ENCODE results near the gene MAPT. TPM values are rescaled to one million over a fixed set of nuclear protein-coding genes. Genes with fewer than 3 reads are reported as not detected.
"Not testable (repeated sequence)": the region's sequence is repeated elsewhere in the genome, so short reads cannot be mapped to it uniquely, and the experiment has no call there.

Gene MAPT
- total RNA-seq, 1 donor from 2014 or later: 0.07 TPM

DNA sequence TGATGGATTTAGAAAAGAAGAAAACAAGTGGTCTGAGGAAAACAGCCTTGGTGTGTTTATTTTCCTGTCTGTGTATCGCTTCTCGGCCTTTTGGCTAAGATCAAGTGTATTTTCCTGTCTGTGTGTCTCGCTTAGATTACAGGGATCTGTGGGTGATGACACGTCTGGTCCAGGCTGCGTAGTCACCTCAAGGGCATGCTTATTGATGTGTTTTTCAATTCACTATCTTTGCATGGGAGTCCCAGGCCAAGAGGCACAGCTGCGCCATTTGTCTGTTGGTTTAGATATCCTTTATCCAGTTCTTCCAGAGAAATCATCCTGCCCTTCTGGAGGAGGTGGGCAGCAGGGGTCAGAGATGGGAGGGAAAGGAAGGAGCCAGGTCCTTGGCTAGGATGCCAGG, 57.6 kb downstream of the MAPT start:
- no peak for DNase-seq (ENCODE audit: low read depth, low spot score)

DNA sequence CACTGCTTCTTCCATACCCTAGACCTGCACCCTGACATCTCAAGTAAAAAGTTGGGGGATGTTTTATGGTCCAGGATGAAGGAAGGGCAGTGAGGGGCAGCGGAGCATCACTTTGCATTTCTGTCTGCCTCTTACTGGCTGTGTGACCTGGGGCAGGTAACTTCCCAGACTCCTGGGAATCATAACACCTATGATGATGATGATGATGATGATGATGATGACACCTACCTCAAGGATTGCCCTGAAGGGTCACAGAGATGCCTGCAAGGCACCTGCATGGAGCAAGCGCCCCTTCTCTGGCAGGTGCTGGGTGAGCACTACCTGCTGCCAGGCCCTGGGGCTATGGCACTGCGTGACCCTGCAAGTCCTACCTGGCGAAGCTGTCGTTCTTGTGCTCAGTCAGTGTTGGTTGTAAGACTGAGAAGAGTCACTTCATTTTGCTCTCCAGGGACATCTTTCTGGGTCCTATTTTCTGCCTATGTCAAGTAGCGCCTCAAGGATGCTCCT, 58.5 kb downstream of the MAPT start:
- DNase-seq (ENCODE audit: low read depth, low spot score): no peak

DNA sequence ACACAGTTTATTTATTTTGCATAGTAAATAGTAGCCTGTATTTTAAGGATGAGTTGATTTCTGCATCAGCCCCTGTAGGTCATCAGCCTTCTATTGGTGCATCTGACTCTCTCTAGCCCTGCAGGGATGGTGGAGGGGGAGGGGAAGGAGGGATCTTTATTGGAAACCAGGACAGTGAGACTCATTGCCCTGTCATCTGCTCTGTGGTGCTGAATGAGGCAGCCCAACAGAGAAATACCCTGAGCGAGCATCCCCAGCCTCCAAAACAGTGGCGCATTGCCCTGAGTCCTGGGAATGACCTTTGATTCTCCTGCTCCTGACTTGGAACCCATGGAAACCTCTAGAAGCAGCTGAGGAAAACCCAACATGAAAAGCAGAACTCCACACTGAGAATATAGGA, 59.2 kb downstream of the MAPT start:
- DNase-seq (ENCODE audit: low read depth, low spot score): no peak

- no peak for DNase-seq (ENCODE audit: low read depth, low spot score)
Measured at GRCh38 chr17:45954914-45955313, 60.6 kb downstream of the MAPT start.

- DNase-seq (ENCODE audit: low read depth, low spot score): no peak
Measured at GRCh38 chr17:45955326-45955725, 61.0 kb downstream of the MAPT start.

- no peak for DNase-seq (ENCODE audit: low read depth, low spot score)
Measured at GRCh38 chr17:45956090-45956489, 61.7 kb downstream of the MAPT start.

- DNase-seq (ENCODE audit: low read depth, low spot score): not testable (repeated sequence)
Measured at GRCh38 chr17:45956746-45957145, 62.4 kb downstream of the MAPT start.

DNA sequence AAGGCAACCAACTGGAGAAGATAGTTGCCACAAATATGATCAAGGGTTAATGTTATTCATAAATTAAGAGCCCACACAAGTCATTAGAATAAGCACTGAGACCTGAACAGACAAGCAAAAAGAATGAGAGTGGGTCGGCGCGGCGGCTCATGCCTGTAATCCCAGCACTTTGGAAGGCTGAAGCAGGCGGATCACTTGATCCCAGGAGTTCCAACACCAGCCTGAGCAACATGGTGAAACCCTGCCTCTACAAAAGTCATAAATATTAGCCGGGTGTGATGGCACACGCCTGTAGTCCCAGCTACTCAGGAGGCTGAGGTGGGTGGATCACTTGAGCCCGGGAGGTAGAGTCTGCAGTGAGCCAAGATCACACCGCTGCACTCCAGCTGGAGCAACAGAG, 64.0 kb downstream of the MAPT start:
- DNase-seq (ENCODE audit: low read depth, low spot score): no peak

- no peak for DNase-seq (ENCODE audit: low read depth, low spot score)
Measured at GRCh38 chr17:45958994-45959665, 64.8 kb downstream of the MAPT start.

DNA sequence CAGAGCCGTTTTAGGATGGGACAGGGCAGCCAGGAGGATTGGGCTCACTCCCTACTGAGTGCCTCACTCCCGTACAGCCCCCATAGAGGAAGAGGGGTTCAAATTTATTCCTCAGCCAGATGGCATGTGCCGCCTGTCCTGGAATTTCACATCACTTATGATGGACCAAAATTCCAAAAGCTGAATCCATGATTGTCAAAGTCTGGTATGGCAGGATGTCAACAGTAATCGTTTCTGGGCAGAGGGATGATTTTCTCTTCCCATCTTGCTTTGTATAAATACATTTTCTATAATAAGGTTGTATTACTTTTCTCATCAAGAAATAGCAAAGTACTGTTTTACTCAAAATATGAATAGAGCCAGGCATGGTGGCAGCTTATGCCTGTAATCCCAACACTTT, 66.0 kb downstream of the MAPT start:
- no peak for DNase-seq (ENCODE audit: low read depth, low spot score)

GRCh38 chr17:45961206-45961605, 66.9 kb downstream of the MAPT start:
- DNase-seq (ENCODE audit: low read depth, low spot score): no peak

GRCh38 chr17:45962221-45962972, 68.0 kb downstream of the MAPT start:
- no peak for DNase-seq (ENCODE audit: low read depth, low spot score)

GRCh38 chr17:45963283-45963682, 68.9 kb downstream of the MAPT start:
- no peak for DNase-seq (ENCODE audit: low read depth, low spot score)

DNA sequence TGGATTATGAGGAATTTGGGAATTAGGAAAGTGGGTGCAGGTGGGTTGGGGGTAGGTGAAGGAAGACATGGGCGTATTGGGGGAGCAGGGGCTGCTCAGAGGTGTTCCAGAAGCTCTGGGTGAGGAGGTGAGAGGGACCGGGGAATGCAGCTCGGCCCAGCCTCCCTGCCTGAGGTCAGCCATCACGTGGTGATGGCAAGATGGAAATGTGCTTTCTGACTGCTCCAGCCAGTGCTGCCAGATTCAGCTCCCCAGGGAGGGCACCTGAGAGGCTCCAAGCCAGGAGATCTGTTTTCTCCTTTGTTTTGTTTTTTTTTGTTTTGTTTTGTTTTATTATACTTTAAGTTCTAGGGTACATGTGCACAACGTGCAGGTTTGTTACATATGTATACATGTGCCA, 69.5 kb downstream of the MAPT start:
- no peak for DNase-seq (ENCODE audit: low read depth, low spot score)

- no peak for DNase-seq (ENCODE audit: low read depth, low spot score)
Measured at GRCh38 chr17:45964634-45965033, 70.3 kb downstream of the MAPT start.

DNA sequence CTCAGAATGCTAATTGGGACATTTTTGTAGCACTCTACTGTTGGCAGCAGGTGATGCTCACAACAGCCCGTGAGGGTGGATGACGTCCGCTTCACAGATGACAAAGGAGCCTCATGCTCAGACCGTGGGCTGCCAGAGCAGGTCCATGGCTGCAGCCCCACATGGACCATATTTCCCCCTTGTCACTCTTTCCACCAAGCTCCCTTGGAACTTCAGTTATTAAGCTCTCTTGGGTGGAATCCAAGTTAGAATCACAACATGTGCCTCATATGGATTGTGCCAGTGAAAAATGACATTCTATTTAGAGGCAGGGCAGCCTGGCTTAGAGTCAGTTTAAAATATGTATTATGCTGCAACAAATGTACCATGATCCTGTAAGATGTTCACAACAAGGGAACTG, 71.5 kb downstream of the MAPT start:
- DNase-seq (ENCODE audit: low read depth, low spot score): no peak

DNA sequence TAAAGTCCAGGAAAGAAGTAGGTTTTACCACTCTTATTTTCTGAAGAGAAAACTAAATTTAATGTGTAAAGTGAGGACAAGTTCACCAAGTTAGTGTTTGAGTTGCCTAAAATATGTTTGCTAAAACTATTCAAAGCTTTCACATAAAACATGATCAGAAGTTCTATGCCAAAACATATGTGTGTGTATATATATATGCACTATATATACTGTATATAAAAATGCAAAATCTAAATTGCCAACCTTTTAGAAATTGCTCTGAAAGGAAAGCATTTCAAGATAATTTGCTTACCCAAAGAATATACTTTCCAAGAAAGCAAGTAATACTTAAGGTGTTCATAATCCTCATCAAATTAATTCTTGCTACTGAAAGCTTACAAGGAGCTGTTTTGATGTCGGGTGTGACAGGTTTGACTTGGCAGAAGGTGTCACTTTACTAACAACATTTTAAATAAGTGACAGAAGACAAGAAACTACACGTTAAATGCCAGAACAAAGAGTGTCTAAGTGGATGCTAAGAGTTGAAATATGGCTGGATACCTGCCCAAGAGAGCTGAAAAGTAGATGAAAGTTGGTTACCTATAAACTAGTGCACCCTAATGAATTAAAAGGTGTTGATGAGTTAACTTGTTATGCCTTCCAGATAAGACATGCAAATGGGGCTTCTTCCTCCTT, 72.4 kb downstream of the MAPT start:
- no peak for DNase-seq (ENCODE audit: low read depth, low spot score)

- DNase-seq (ENCODE audit: low read depth, low spot score): no peak
Measured at GRCh38 chr17:45967378-45967777, 73.0 kb downstream of the MAPT start.

GRCh38 chr17:45968732-45969131, 74.4 kb downstream of the MAPT start:
- DNase-seq (ENCODE audit: low read depth, low spot score): no peak

DNA sequence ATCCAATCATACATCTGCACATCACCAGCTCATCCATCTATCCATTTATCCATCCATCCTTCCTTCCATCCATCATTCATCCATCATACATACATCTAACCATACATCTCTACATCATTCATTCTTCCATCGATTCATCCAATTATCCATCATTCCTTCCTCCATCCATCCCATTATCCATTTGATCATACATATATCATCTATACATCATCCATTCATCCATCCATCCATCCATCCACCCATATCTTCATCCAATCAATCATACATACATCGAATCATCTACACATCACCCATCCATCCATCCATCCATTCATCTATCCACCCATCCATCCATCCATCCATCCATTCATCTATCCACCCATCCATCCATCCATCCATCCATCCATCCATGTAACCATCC, 75.4 kb downstream of the MAPT start:
- DNase-seq (ENCODE audit: low read depth, low spot score): no peak

DNA sequence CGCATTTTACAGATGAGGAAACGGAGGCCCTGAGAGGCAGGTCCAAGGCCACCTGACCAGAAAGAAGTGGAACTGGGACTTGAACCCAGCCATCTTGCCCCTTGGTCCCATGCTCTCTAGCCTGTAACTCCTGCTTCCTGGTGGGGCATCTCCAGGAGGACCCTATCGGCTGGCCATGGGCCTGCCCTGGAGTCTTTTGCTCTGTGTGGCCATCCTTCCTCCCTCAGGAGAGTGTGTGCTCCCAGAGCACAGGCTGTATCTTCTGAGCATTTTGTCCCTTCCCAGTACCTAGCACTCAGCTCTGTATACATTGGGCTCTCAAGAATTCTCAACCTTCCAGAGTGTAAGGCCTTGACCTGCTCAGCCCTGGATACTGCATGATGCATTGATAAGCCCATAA, 76.3 kb downstream of the MAPT start:
- DNase-seq (ENCODE audit: low read depth, low spot score): no peak

- no peak for DNase-seq (ENCODE audit: low read depth, low spot score)
Measured at GRCh38 chr17:45971698-45972141, 77.4 kb downstream of the MAPT start.

Measured in pulmonary artery endothelial cell (primary cell).